ENCODE results near the gene USE1. TPM values are rescaled to one million over a fixed set of nuclear protein-coding genes. Genes with fewer than 3 reads are reported as not detected.

The USE1 gene
- total and polyA plus RNA-seq, 9 of the 15 experiments (the other 6 are each of a cell fraction or from before 2014, with no cell fraction given), result 17.3 to 52.4 (median 34.0) TPM

DNA sequence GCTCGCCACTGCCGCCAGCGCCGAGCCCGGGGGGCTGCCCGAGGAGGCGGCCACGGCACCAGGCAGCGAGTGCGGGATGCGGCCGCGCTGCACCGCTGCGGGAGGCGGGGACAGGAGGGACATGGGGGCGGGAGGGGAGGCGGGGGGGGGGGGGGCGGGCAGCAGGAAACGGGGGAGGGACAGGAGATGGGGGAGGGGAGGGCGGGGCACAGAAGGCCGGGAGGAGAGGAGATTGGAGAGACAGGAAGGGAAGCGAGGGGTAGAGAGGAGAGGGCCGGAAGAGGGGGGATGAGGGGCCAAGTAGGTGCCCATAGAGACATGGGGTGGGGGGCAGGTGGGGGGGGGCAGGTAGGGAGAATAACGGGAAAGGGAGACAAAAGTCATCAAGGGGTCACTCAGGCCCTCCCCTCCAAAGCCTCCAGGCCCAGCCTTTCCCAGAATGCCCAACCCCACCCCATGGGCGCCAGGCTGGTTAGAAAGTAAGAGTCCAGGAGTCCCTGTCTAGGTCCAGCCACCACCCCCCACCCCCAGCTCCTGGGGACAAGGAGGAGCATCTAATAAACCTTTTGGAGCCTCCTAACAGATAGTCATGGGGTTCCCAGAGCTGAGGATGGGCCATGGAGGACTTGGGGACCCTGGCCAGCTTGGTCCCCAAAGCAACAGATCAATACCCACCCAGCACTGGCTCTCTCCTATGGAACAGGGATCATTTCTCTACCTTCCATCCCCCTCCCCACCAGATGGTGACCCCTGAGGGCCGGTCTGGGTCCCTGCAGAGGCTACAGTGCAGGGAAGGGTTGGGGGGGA lies 21.0 kb downstream of the USE1 start (continued):
- TF ChIP-seq ZFP36 (IDR thresholded peaks at IDR 0.05; ENCODE audit: low read depth, low read length, partially characterized antibody), result peak; percentile 87
- no peak for TF ChIP-seq TCF7L2 (IDR thresholded peaks at IDR 0.05; ENCODE audit: low read depth, low read length)
- no peak for TF ChIP-seq MAFF (IDR thresholded peaks at IDR 0.05; ENCODE audit: low read length)
- TF ChIP-seq, protein P1, sequence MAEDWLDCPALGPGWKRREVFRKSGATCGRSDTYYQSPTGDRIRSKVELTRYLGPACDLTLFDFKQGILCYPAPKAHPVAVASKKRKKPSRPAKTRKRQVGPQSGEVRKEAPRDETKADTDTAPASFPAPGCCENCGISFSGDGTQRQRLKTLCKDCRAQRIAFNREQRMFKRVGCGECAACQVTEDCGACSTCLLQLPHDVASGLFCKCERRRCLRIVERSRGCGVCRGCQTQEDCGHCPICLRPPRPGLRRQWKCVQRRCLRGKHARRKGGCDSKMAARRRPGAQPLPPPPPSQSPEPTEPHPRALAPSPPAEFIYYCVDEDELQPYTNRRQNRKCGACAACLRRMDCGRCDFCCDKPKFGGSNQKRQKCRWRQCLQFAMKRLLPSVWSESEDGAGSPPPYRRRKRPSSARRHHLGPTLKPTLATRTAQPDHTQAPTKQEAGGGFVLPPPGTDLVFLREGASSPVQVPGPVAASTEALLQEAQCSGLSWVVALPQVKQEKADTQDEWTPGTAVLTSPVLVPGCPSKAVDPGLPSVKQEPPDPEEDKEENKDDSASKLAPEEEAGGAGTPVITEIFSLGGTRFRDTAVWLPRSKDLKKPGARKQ (CRISPR knock-in tag; IDR thresholded peaks at IDR 0.05), result no peak
- TF ChIP-seq ZNF431 (CRISPR knock-in tag; IDR thresholded peaks at IDR 0.05), result no peak
- no peak for TF ChIP-seq PRMT5 (CRISPR knock-in tag; IDR thresholded peaks at IDR 0.05)
- no peak for TF ChIP-seq ZNF408 (CRISPR knock-in tag; IDR thresholded peaks at IDR 0.05; ENCODE audit: low read depth)
- no peak for TF ChIP-seq BRCA1 (IDR thresholded peaks at IDR 0.05)
- no peak for TF ChIP-seq BRCA1 (CRISPR knock-in tag; IDR thresholded peaks at IDR 0.05)
- no peak for TF ChIP-seq NFIC (IDR thresholded peaks at IDR 0.05)
- TF ChIP-seq TCF3 (CRISPR knock-in tag; IDR thresholded peaks at IDR 0.05), result no peak
- TF ChIP-seq NFYB (IDR thresholded peaks at IDR 0.05; ENCODE audit: extremely low read depth, insufficient read length), result no peak
- TF ChIP-seq SMARCA5 (IDR thresholded peaks at IDR 0.05), result no peak
- 0 out of 4 replicates have a peak, but pooled peaks have one; percentile 4 to 28 for TF ChIP-seq NONO (IDR thresholded peaks at IDR 0.05; ENCODE audit: low read depth in 2 of 2, low read length in 1 of 2)
- TF ChIP-seq CSDE1 (IDR thresholded peaks at IDR 0.05), result no peak
- TF ChIP-seq ZNF3 (CRISPR knock-in tag; IDR thresholded peaks at IDR 0.05), result no peak
- no peak for TF ChIP-seq ZNF780A (CRISPR knock-in tag; IDR thresholded peaks at IDR 0.05)
- TF ChIP-seq RBM25 (IDR thresholded peaks at IDR 0.05; ENCODE audit: low read depth, low read length, severe bottlenecking), result peak; percentile 76
- TF ChIP-seq ZNF12 (CRISPR knock-in tag; IDR thresholded peaks at IDR 0.05), result no peak
- TF ChIP-seq VEZF1 (CRISPR knock-in tag; IDR thresholded peaks at IDR 0.05), result peak; percentile 96
- TF ChIP-seq ZNF146 (CRISPR knock-in tag; IDR thresholded peaks at IDR 0.05; ENCODE audit: unreplicated experiment), result no peak
- peak; percentile 31; the same call in 1 of the 2 replicates for TF ChIP-seq ZBTB7A (IDR thresholded peaks at IDR 0.05; ENCODE audit: borderline replicate concordance, control insufficient read depth, low read depth, low read length)
- TF ChIP-seq, protein P2, sequence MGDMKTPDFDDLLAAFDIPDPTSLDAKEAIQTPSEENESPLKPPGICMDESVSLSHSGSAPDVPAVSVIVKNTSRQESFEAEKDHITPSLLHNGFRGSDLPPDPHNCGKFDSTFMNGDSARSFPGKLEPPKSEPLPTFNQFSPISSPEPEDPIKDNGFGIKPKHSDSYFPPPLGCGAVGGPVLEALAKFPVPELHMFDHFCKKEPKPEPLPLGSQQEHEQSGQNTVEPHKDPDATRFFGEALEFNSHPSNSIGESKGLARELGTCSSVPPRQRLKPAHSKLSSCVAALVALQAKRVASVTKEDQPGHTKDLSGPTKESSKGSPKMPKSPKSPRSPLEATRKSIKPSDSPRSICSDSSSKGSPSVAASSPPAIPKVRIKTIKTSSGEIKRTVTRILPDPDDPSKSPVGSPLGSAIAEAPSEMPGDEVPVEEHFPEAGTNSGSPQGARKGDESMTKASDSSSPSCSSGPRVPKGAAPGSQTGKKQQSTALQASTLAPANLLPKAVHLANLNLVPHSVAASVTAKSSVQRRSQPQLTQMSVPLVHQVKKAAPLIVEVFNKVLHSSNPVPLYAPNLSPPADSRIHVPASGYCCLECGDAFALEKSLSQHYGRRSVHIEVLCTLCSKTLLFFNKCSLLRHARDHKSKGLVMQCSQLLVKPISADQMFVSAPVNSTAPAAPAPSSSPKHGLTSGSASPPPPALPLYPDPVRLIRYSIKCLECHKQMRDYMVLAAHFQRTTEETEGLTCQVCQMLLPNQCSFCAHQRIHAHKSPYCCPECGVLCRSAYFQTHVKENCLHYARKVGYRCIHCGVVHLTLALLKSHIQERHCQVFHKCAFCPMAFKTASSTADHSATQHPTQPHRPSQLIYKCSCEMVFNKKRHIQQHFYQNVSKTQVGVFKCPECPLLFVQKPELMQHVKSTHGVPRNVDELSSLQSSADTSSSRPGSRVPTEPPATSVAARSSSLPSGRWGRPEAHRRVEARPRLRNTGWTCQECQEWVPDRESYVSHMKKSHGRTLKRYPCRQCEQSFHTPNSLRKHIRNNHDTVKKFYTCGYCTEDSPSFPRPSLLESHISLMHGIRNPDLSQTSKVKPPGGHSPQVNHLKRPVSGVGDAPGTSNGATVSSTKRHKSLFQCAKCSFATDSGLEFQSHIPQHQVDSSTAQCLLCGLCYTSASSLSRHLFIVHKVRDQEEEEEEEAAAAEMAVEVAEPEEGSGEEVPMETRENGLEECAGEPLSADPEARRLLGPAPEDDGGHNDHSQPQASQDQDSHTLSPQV (IDR thresholded peaks at IDR 0.05), result 0 out of 2 replicates have a peak, but pooled peaks have one; percentile 42

Data from K562 (cell line).